Psoas muscle (tissue), 8 donors: ENCODE data around the gene LSM14A. TPM values are rescaled to one million over a fixed set of nuclear protein-coding genes. Genes with fewer than 3 reads are reported as not detected.
A peak's percentile ranks its signal among the peaks of the same experiment; 100 is the strongest.

Source experiments
- ATAC-seq, 4 donors: fragments of 200-7000 bp; cut with Tn5 transposase; one replicate each; pipeline ENCODE4 v1.9.1; 2020; ENCODE audit warnings: moderate library complexity in 3 of 4, mild to moderate bottlenecking in 2 of 4
- DNase-seq, 2 donors: peaks; one replicate each; pipeline ENCODE4 v3.0.0-alpha.2; 2020
- H3K27ac ChIP-seq: fragments of 200-600 bp; one replicate; pipeline ENCODE4 v1.8.0; 2022
- H3K27me3 ChIP-seq, 3 donors: fragments of 200-600 bp in 1 of 3; one replicate each; pipeline versions ENCODE4 v1.6.1 to v1.8.0; 2013 to 2022; ENCODE audit warnings: low read length in 2 of 3, mild to moderate bottlenecking in 2 of 3, moderate library complexity in 1 of 3; ENCODE audit not compliant: insufficient read depth in 3 of 3
- H3K36me3 ChIP-seq, 2 donors: fragments of 200-600 bp in 1 of 2; one replicate each; pipeline versions ENCODE4 v1.6.1 to v1.8.0; 2013 to 2022; ENCODE audit warnings: low read depth in 1 of 2, mild to moderate bottlenecking in 1 of 2, moderate library complexity in 1 of 2; ENCODE audit not compliant: insufficient read depth in 1 of 2
- H3K4me1 ChIP-seq: fragments of 200-600 bp; one replicate; pipeline ENCODE4 v1.8.0; 2022
- H3K4me3 ChIP-seq: fragments of 200-600 bp; one replicate; pipeline ENCODE4 v1.8.0; 2022; ENCODE audit warnings: mild to moderate bottlenecking
- H3K9me3 ChIP-seq: fragments of 200-600 bp; one replicate; pipeline ENCODE4 v1.8.0; 2022
- CTCF ChIP-seq: fragments of 200-600 bp; IDR thresholded peaks from one replicate; pipeline ENCODE4 v1.8.0; 2022; ENCODE audit warnings: antibody characterized with exemption
- WGBS, 3 donors: extraction: QIAGEN DNeasy Blood & Tissue Kit; methylation state at CpG; one replicate each; pipeline versions ENCODE4 v1.1.6 to v1.1.7; 2013; 5-methylcytosine and 5-hydroxymethylcytosine counted together
- intact Hi-C, 2 donors: fragments of 100-400 bp; cut with DNase I; formaldehyde crosslinking; loops; one replicate each; pipeline versions ENCODE4 v1.11.0 to v1.14.2; 2022
- polyA plus RNA-seq, 3 donors: library from polyadenylated mRNA; stranded (reverse); fragments of 200-250 nt; gene quantifications; one replicate each; pipeline ENCODE4 v1.2.3, GENCODE V29; 2013
- total RNA-seq, 4 donors: library from RNA; stranded (reverse); fragmentation: NEBNext Ultra II Directional in 2 of 4; extraction: Animal tissue kit (Norgen Biotek cat#: 25700) in 2 of 4; gene quantifications; one replicate each; pipeline versions ENCODE4 v1.2.1 to v1.2.4, GENCODE V29; 2021 to 2023
- donor health status: healthy with polysubstance abuse.
- donor health status: DM: no; HTN: no; CAD: no; lungs with moderate emphysema.
- donor health status: Bipolar disorder and iron deficiency.
- donor health status: healthy.
- donor health status: DM: yes; HTN: yes; CAD: no.
- donor health status: DM: no; HTN: no; CAD: no.
- donor health status: DM: no; HTN: no; CAD: no.
- donor health status: DM: yes; HTN: yes; CAD: no.

Gene LSM14A
- total and polyA plus RNA-seq, 7 donors, result 65.0 to 155 (median 87.5) TPM

DNA sequence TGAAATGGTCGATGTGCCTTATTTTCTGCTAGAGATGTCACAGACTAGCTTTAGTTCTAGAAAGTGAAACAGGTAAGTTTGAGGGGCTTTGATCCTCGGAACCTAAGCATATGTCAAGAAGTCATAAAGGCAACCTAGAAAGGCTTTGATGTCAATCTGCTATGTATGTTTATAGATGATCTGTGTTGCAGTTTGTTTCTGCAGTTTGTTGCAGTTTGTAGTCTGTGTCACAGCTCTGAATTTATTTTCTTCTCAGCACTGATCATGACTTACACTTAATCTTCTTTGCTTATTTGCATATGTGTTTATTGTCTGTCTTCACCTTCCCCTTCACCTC lies 5.9 kb downstream of the LSM14A start:
- no peak overlapping the region for H3K27ac ChIP-seq
- peaks cover 0 to 3% of the 10 kb centered on the region in 2 donors for H3K36me3 ChIP-seq
- peak overlapping the region; percentile 31 for H3K4me3 ChIP-seq
- H3K9me3 ChIP-seq, result no peaks in the 10 kb centered on the region
- WGBS, 3 donors, result 65 to 76% (median 66%) methylated on average over 2 of the region's 2 CpGs
- intact Hi-C loops, result no loop called here
- peaks cover 74% of the 10 kb centered on the region for H3K4me1 ChIP-seq
- no peak for TF ChIP-seq CTCF
- ATAC-seq, result no peak
- no peak for DNase-seq
- no peaks in the 10 kb centered on the region for H3K27me3 ChIP-seq

DNA sequence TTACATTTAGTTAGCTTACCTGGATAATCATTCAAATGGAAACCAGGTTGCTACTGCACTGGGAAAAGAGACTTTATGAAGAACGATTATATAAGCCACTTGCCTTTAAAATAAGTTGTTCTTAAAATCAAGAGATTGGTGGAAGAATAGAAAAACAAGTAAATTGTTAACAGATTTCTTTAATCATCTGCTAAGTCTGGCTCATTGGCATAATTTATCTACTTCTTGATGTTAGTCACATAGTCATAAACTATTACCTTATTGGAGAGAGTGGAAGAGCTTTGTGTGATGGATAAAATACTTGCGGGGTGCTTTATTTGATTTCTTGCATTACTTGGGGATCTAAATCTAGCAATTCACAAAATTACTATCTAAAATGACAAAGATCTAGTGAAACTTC lies 6.8 kb downstream of the LSM14A start:
- no peak overlapping the region for H3K4me3 ChIP-seq
- H3K27me3 ChIP-seq, result no peaks in the 10 kb centered on the region
- peaks cover 0 to 3% of the 10 kb centered on the region in 2 donors for H3K36me3 ChIP-seq
- intact Hi-C loops, result no loop called here
- ATAC-seq (no peak), DNase-seq (no peak)
- no peak overlapping the region for H3K27ac ChIP-seq
- H3K4me1 ChIP-seq, result peaks cover 73% of the 10 kb centered on the region
- H3K9me3 ChIP-seq, result no peaks in the 10 kb centered on the region
- TF ChIP-seq CTCF, result no peak
- 40 to 72% (median 49%) methylated on average over 2 of the region's 2 CpGs for WGBS, 3 donors

DNA sequence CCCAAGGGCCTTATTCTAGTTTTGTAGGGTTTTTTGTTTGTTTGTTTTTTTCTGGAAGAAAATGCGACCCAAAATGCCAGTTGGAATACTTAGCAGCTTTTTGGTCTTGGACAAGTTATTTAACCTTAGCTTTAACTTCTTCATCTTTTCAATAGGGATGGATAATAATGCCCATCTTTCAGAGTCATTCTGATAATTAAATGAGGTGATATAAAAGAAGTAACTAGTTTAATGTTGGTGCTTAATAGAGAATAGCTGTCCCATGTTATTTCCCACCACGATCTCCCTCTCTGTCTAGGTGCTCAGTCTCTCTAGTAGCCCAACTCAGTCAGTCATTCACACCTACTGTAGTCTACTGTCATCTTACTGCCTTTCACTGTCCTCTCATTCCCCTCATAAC lies 8.0 kb downstream of the LSM14A start:
- H3K36me3 ChIP-seq, result peaks cover 0 to 3% of the 10 kb centered on the region in 2 donors
- no peaks in the 10 kb centered on the region for H3K27me3 ChIP-seq
- intact Hi-C loops, result no loop called here
- H3K9me3 ChIP-seq, result no peaks in the 10 kb centered on the region
- DNase-seq (no peak), ATAC-seq (no peak)
- H3K4me1 ChIP-seq, result peaks cover 73% of the 10 kb centered on the region
- 95 to 100% (median 98%) methylated on average over 2 of the region's 2 CpGs for WGBS, 3 donors
- H3K27ac ChIP-seq, result no peak overlapping the region
- no peak overlapping the region for H3K4me3 ChIP-seq
- TF ChIP-seq CTCF, result no peak

- H3K4me1 ChIP-seq, result peaks cover 73% of the 10 kb centered on the region
- intact Hi-C loops, result no loop called here
- no peak for TF ChIP-seq CTCF
- no peak for DNase-seq
- H3K36me3 ChIP-seq, result peaks cover 0 to 3% of the 10 kb centered on the region in 2 donors
- ATAC-seq, result no peak
- no peak overlapping the region for H3K4me3 ChIP-seq
- no peaks in the 10 kb centered on the region for H3K9me3 ChIP-seq
- WGBS, 3 donors, result 87 to 88% (median 88%) methylated on average over 5 of the region's 5 CpGs
- H3K27me3 ChIP-seq, result no peaks in the 10 kb centered on the region
- H3K27ac ChIP-seq, result no peak overlapping the region
Observed at GRCh38 chr19:34180709-34181108, 8.4 kb downstream of the LSM14A start.

GRCh38 chr19:34181111-34181864 lies 9.0 kb downstream of the LSM14A start:
- no peak for DNase-seq
- no peak overlapping the region for H3K27ac ChIP-seq
- no peak for TF ChIP-seq CTCF
- no peak for ATAC-seq
- WGBS, 3 donors, result 87 to 88% (median 87%) methylated on average over 5 of the region's 5 CpGs
- no peak overlapping the region for H3K4me3 ChIP-seq
- no peaks in the 10 kb centered on the region for H3K27me3 ChIP-seq
- H3K9me3 ChIP-seq, result no peaks in the 10 kb centered on the region
- H3K36me3 ChIP-seq, result peaks cover 0 to 3% of the 10 kb centered on the region in 2 donors
- intact Hi-C loops, result no loop called here
- peaks cover 72% of the 10 kb centered on the region for H3K4me1 ChIP-seq
